ENCODE measurements around the gene KBTBD2. TPM values are rescaled to one million over a fixed set of nuclear protein-coding genes. Genes with fewer than 3 reads are reported as not detected.
"Not testable (repeated sequence)": the region's sequence is repeated elsewhere in the genome, so short reads cannot be mapped to it uniquely, and the experiment has no call there.

Gene KBTBD2
- total RNA-seq, 1 experiment from 2014 or later = 36.1 TPM

DNA sequence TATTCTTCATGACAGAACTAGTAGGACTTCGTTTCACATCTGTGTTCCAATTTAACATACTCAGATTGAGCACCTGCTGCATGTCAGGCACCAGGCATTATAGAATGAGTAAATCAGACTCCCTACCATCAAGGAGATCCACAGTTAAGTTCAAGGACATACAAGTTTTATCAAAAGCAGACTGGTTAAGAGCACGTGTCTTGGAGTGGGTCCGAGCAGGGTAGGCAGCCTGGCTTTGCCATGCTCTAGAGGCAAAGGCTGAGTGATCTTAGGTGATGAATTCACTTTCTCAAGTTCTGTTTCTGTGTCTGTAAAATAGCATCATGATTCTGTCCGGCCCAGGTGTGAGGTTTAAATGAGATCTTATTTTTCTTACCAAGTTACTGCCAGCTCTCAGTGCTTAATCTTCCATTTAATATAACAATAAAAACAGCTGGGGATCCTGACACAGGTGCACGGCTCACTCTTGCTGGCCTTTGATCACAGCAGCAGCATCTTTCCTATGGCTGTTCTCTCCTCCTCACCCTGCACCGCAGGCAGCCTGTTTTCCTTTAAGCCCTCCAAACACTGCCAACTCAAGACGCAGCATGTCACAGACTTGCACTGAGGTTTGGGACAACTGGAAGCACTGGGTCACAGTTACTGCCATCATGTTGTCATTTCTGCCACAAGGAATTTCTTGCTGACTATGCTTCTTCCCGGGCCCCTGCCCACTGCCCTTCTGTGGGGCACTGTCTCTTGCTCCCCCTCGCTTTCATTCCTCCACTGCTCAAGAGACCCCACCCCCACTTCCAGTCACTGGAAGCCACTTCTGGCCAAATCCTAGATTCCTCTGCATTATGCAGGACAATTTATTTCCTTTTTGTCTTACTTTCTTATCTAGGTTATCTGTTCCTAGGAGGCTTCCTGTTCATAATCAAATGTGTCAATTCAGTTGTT lies 35.5 kb downstream of the KBTBD2 start:
- not testable (repeated sequence) for DNase-seq (ENCODE audit: low spot score)

DNA sequence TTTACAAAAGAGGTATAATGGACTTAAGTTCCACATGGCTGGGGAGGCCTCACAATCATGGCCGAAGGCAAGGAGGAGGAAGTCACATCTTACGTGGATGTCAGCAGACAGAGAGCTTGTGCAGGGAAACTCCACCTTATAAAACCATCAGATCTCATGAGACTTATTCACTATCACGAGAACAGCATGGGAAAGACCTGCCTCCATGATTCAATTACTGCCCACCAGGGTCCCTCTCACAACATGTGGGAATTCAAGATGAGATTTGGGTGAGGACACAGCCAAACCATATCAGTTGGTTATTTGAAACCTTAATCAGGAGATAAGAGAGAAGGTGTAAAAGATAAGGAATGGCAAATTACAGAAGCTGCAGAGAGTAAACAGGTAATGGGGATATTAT lies 40.9 kb downstream of the KBTBD2 start:
- DNase-seq (ENCODE audit: low spot score) = not testable (repeated sequence)

- DNase-seq (ENCODE audit: low spot score) = not testable (repeated sequence)
Observed at GRCh38 chr7:32848655-32849054, 42.9 kb downstream of the KBTBD2 start.

DNA sequence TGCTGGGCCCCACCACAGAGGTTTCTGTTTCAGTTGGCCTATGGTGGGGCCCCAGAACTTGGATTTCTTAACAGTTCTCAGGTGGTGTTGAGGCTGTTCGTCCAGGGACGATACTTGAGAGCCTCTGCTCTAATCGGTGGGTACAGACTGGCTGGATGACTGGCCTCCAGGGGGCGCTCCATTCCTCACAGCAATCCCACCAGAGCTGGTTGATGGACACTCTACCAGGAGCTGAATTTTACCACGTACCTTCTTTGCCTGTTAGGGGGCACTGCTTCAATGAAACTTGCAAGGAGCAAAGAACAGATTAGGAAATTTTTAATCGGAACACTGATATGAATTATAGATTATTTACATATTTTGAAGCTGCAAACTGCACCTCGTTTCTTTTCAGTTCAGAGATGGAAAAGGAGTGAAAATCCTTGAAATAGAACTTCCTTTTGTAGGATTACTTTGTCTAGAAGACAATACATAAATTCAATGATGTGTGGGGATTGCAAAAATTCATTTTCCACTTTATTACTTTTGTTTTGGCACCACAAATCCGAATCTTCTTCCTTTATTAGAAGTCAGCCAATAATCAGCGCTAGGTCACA lies 44.8 kb downstream of the KBTBD2 start:
- DNase-seq (ENCODE audit: low spot score) = peak; percentile 96

- DNase-seq (ENCODE audit: low spot score) = not testable (repeated sequence)
Observed at GRCh38 chr7:32844748-32845147, 46.8 kb downstream of the KBTBD2 start.

- not testable (repeated sequence) for DNase-seq (ENCODE audit: low spot score)
Observed at GRCh38 chr7:32843763-32844162, 47.8 kb downstream of the KBTBD2 start.

DNA sequence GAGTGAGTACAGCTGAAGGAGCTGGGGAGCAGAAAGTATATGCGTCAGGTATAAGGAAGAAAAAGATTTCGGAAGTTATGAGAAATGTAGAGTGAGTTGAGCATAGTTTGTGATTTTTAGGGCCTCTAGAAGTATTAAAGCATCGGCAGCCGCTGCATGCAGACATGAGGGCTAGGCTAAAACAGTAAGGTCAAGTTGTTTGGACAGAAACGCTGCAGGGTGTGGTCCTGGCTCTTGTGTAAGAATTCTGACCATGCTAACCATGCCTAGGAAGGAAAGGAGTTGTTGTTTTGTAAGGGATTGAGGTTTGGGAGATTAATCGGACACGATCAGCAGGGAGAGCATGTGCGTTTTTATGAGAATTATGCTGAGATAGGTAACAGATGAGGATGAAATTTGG lies 51.7 kb downstream of the KBTBD2 start:
- not testable (repeated sequence) for DNase-seq (ENCODE audit: low spot score)

GRCh38 chr7:32828996-32829752 lies 62.4 kb downstream of the KBTBD2 start:
- not testable (repeated sequence) for DNase-seq (ENCODE audit: low spot score)

Other genes starting within 250 kb of the KBTBD2 start
- gene FKBP9, start 65.7 kb upstream of the KBTBD2 start, total RNA-seq (2014; rRNA removed; shearing (Covaris generic)) = 63.5 and 77.2 TPM in 2 replicates
- gene NT5C3A, start 171.0 kb upstream of the KBTBD2 start, total RNA-seq (2014; rRNA removed; shearing (Covaris generic)) = 30.6 and 35.6 TPM in 2 replicates
- gene RP9, start 217.6 kb upstream of the KBTBD2 start, total RNA-seq (2014; rRNA removed; shearing (Covaris generic)) = 12.0 and 12.6 TPM in 2 replicates
- 0.57 and 3.8 TPM in 2 replicates for gene BBS9, start 237.8 kb upstream of the KBTBD2 start, total RNA-seq (2014; rRNA removed; shearing (Covaris generic))

Data from HT-29 (cell line).